Right forelimb (tissue), 1 donor: ENCODE measurements around the gene DRAM1.
"Not testable (repeated sequence)": the region's sequence is repeated elsewhere in the genome, so short reads cannot be mapped to it uniquely, and the experiment has no call there.

Source experiments
- DNase-seq: peaks from one replicate; pipeline ENCODE4 v3.0.0-alpha.2; 2018

The DRAM1 gene, protein sequence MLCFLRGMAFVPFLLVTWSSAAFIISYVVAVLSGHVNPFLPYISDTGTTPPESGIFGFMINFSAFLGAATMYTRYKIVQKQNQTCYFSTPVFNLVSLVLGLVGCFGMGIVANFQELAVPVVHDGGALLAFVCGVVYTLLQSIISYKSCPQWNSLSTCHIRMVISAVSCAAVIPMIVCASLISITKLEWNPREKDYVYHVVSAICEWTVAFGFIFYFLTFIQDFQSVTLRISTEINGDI

DNA sequence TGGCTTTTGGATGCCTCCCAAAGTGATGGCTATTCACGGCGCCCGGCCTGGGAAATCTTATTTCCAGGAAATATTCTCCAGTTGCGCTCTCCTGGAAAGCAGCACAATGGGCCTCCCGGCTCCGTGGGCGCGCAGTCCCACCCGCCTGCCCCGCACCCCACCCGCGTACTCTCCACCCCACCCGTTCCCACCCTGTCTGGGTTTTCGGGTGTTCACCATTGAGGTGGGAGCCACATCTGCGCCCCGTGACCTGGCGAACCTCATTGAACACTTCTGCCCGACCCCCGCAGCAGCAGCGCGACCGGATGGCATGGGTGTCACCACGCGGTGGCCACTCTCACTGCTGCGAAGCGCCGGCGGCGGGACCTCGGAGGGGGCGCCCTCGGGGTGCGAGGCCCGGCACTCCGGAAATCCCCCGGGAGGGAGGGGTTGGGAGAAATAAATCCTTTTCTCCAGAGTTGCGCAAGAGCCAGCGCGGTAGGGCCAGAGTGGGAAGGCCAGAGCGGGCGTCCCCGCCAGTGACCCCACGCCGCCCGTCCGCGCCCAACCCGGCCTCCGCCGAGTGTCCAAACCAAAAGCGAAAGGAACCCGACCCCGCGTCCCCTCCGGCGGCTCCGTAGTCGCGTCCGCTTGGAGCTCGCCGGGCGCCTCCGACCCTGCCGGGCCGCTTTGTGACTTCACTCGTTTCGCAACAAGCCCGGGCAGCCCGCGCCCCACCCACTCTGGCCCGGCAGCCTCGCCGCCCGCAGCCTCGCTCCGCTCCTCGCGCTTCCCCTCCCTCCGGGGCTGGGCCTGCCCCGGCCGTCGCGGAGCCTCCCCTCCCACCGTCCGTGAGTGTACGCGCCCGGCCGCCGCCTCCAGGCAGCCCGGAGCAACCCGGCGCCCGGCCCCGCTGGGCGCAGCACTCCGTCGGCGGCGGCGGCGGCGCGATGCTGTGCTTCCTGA is at the start of gene DRAM1:
DRAM1 (plus strand) TSS at position 720 of the 945 bp plus-strand sequence; CDS start at position 930, 210 bp downstream.
- DNase-seq: peak; percentile 88

DNA sequence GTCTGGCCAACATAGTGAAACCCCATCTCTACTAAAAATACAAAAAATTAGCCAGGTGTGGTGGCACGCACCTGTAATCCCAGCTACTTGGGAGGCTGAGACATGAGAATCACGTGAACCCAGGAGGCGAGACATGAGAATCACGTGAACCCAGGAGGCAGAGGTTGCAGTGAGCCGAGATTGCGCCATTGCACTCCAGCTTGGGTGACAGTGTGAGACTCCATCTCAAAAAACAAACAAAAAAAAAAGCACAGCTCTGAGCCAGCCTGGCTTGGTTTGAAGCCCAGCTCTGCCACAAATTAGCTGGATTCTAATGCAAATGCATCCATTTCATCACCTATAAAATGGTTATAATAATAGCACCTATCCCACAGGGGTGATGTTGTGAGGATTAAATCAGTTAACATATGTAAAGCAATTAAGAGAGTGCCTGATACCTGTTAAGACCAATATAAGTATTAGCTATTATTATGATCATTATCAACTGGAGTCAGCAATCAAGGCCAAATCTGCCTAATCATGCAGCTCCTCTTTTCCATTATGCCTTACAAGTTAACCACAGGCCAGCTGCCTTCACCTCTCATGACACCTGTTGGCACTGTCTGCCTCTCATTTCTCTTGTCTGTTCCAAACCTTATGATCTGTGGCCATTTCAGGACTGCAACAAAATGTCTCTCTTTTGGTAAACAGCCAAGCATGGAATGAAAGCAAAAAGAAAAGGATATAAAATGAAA is 48.8 kb upstream of the DRAM1 start:
- DNase-seq: no peak

DNA sequence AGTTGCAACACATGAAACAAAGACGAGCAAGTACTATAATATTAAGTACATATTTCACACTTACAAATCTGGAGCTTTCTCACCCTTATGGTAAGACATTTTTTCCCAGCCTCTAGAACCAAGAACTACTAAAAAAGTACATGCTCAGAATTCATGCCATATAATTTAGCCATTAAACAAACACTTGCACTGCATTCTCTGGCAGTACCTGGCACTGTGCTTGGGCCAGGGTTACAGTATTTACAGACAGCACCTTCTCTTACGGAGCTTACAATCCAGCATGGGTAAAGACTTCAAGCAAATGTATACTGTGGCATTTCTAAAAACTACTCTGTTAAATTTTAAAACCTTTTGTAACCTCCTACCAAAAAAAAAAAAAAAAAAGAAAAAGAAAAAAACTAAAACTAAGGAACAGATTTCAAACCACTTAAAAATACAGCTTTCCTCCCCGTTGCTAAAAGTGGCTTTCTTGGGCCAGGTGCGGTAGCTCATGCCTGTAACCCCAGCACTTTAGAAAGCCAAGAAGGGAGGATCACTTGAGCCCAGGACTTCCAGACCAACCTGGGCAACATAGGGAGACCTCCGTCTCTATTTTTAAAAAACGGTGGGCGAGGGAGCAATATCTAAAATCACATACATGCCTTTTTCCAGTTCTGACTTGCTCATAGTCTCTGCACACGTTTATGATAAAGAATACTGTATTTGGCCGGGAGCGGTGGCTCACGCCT is 47.6 kb upstream of the DRAM1 start:
- DNase-seq: no peak

DNA sequence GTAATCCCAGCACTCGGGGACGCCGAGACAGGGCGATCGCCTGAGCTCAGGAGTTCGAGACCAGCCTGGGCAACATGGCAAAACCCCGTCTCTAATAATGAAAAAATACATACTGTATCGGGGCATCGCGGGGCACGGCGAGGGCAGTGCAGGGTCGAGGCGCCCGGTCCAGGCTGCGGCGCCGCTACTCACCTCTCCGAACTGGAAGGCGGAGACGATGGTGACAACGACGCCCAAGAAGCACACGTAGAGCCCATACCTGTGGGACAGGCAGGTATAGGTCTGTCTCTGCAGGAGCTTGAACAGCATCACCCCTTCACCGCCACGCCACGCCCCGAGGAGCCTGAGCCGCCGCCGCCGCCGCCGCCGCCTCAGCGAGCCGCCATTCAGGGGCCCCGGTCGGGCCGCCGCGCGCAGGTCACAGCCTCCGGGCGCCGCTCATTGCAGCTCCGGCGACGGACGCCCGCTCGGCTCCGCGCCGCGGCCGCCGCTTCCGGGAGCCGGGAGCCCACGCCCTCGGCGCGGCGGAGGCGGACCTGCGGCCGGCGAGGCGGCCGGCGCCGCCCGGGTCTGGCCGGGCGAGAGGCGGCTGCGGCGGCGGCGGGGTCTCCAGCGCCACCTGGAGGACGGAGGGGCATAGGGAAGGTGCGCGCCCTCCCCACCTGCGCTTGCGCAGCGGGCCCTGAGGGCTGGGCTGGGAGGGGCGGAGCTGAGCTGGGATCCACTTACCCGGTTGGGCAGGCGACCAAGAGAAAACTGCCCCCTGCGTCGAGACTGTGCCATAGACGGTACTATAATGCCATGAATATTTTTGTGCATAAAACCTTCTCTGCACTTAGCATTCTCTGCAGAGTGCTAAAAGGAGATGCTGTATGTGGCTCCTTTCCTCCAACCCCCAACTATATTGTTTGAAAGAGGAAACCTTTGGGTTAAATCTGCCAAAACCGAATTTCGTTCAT is 46.7 kb upstream of the DRAM1 start, which contains the start of gene GNPTAB:
GNPTAB (minus strand) TSS at position 593 of the 959 bp plus-strand sequence; CDS start at position 309, 284 bp downstream.
- DNase-seq: peak; percentile 95

DNA sequence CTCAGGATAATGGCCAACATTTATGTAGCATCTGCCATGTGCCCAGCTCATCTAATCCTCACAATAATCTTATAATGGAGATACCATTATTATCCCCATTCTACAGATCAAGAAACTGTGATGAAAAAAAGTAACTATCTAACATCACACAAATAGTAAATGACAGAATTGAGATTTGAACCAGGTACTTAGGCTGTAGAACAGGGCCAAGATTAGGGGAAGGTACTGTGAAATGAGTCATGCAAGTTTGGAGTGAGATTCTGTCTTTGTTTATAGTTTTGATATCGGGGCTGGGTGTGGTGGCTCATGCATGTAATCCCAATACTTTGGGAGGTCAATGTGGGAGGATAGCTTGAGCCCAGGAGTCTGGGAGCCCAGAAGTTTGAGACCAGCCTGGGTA is 45.4 kb upstream of the DRAM1 start:
- DNase-seq: no peak

DNA sequence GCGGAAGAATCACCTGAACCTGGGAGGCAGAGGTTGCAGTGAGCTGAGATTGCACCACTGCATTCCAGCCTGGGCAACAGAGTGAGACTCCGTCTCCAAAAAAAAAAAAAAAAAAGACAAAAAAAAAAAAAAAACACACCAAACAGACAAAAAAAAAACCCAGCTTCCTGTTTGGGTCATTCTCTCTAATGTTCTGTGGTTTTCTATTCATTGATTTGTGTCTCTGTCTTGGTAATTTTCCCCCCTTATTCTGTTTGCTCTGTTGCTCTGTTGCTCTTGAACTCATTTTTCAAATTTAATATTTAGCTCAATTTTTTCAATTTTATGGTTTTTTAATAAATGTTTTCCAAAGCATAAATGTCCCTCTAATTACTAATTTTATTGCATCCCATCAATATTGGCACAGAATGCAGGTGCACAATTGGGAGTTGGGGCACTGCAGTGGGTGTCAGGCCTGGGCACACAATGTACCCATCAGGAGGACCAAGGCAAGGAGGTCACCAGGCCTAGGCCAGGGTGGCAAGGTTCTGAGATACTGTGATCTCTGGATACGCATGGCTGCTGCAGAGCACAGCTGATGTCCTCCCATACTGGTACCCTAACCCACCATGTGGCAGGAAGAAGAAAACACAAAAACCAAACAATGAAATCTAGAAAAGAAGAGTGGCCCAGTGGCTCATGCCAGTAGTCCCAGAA is 38.6 kb upstream of the DRAM1 start:
- DNase-seq: no peak

DNA sequence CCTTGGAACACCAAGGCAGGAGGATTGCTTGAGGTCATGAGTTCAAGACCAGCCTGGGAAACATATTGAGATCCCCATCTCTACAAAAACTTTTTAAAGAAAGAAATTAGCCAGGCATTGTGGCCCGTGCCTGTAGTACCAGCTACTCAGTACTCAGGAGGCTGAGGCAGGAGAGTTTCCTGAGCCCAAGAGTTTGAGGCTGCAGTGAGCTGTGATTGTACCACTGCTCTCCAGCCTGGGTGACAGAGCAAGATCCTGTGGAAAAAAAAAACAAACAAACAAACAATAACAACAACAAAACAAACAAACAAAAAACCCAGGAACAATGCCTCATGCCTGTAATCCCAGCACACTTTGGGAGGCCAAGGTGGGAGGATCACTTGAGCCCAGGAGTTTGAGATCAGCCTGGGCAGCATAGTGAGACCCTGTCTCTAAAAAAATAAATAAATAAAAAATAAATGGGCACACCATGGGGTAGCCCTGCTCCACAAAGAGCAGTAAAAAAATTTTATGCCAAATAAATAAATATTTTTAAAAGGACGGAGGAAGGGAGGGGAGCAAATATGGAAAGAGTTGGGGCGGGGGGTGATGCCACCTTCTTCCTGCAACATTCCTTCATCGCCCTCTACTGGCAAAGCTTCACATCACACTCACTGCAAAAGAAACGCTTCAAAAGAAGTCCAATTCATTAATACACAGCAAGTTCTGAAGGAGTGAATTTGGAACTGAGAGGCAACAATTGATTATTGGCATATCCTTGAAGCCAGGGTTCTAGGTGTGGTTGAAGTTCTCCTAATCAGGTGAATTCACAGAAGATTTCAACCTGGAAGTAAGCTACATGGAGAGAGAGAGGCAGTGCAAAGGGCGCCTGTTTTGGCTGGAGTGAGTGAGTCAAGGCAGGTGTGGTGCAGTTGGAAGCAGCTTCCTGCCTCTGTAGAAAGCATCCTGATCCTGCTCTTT is 37.8 kb upstream of the DRAM1 start:
- DNase-seq: peak; percentile 65

DNA sequence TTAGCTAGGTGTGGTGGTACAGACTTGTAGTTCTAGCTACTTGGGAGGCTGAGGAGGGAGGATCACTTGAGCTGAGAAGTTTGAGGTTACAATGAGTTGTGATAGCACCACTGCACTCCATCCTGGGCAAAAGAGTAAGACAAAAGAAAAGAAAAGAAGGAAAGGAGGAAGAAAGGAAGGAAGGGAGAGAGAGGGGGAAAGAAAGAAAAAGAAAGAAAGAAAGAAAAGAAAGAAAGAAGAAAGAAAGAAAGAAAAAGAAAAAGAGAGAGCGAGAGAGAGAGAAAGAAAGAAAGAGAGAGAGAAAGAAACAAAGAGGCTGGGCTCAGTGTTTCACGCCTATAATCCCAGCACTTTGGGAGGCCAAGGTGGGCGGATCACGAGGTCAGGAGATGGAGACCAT is 36.3 kb upstream of the DRAM1 start:
- no peak for DNase-seq

DNA sequence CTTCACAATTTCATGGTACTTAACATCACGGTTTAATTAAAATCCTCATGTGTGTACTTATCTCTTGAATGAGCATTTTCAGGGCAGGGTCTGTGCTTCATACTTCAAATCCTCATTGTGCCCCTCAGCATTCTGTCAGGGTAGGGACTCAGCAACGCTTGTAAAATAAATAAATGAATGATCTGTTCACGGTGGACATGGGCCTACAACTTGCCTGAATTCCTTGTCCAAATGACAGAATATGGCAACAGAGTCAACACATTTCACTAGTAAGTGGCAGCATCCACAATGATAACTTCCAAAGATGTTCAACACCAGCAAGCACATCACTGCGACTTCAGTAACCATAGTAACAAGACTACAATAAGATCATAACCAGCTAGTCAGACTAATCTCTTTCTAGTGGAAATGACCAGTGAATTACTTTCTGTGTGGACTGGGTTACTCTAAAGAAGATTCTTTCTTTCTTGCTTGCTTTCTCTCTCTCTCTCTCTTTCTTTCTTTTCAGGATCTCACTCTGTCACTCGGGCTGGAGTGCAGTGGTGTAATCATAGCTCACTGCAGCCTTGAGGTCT is 32.2 kb upstream of the DRAM1 start:
- DNase-seq: no peak

DNA sequence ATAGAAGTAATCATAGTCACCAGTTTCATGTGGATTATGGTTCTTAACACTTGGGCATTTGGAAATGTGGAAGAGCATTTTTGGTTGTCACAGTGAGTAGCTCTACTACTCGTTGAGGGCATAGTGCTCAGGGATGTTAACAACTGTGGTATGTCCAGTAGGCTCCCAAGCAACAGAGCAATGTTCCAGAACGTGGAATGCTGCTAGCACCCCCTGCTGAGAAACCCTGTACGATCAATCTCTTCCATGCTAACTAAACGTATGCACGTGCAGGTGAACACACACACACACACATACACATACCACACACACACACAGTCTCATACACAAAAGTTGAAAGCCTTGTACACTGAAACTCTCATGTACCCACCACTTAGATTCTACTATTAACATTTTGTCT is 30.1 kb upstream of the DRAM1 start:
- no peak for DNase-seq

DNA sequence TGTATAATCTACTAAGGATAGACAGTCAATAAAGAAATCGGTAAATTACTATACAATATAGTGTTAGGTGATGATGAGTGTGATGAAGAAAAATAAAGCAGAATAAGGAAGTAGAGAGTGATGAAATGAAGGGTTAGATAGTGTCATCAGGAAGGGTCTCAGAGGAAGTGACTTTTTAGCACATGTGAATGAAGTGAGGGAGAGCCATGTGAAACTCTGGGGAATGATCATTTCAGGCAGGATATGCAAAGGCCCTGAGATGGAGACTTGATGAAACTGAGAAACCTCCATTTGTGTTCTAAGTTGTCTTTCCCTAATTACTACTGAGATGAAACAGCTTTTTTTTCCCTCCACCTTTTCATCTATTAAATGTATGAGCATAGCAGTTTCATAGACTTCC is 27.2 kb upstream of the DRAM1 start:
- DNase-seq: no peak

DNA sequence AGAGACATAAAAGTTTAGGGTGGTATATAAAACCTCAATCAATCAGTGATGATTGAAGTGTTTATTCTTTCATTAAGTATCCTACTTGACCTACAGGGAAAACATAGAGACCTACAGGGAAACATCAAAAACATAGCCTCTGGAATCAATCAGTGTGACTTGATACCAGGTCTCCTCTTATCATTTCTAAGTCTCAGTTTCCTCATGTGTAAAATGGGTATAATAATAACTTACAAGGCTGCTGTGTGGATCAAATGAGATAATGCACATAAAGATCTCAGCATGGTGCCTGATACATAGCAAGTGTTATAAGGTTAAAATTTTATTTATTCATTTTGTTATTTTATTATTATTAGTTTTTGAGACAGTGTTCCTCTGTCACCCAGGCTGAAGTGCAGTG is 24.4 kb upstream of the DRAM1 start:
- DNase-seq: no peak

DNA sequence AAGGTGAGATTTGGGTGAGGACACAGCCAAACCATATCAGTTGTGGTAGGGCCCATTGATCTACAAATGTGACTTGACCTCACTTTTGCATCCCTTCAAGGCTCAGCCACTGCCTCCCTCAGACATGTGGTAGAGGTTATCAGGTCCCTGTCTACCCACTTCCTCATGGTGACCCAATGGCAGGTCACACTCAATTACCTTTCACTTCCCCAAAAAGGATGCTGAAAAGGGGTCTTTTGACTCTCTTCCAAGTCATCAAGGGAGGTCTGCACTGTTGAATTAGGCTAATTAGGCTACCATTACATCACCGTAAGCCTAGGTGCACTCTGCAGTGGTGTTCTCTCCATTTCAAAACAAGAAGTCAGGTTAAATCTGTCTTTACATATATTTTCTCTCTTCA is 22.6 kb upstream of the DRAM1 start:
- no peak for DNase-seq

DNA sequence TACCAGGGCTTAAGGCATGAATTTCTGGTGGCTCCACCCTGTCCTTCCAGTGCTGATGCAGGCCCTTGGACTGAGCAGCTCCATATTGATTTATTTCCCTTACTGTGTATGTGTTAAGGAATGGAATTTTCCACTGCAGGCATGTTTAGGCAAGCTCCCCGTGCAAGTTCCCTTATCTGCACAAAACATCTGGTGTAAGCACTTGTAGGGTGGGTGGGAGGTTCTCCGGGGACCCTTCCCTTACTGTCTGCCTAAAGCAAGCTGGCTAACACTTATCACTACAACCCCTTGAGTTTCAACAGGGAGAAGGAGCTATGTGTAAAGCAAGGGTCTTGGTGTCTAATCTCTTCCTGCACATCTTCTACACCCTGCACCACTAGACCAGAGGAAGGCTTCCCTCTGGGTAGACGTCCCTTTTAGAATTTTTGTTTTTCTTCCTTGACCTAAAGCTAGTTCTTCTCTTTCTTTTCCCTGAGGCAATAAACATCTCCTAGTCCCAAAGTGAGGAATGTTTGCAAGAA is 22.0 kb upstream of the DRAM1 start:
- no peak for DNase-seq

DNA sequence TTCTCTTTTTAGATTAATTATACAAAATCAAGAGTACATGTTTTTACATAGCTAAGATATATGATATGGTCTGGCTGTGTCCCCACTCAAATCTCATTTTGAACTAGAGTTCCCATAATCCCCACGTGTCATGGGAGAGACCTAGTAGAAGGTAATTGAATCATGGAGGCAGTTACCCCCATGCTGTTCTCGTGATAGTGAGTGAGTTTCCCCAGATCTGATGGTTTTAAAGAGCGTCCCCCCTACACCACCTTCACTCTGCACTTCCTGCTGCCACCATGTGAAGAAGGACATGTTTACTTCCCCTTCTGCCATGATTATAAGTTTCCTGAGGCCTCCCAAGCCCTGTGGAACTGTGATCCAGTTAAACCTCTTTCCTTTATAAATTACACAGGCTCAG is 21.4 kb upstream of the DRAM1 start:
- DNase-seq: no peak

DNA sequence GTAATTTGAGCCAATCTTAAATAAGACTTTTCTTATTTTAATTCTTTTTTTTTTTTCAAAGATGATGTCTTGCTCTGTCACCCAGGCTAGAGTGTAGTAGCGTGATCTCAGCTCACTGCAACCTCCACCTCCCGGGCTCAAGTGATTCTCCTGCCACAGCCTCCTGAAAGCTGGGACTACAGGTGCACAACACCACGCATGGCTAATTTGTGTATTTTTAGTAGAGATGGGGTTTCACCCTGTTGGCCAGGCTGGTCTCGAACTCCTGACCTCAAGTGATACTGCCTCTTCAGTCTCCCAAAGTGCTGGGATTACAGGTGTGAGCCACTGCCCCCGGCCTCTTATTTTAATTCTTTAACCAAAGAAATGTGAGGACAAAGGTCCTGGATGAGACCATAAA is 20.8 kb upstream of the DRAM1 start:
- DNase-seq: not testable (repeated sequence)

DNA sequence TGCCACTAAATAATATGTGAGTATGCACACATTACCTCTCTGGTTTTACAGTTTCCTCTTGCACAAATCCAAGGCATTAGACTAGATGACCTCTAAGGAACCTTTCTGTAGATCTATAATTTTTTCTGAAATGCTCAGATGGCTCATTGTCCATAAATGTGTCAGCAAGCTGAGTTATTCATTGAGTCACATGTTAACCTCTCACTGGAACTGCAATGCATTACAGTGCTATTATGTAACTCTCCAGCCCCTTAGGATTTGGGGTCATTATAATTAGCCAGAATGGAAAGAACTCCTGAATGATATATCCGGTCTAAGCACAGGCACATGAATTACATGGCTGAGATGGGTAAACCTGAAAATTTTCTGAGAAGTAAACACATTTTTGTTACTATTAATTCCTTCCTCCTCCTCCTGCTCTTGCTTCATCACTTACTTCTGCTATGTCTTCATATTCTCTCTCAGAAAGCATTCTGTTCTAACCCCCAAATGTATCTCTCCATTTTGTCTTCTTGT is 20.3 kb upstream of the DRAM1 start:
- no peak for DNase-seq

DNA sequence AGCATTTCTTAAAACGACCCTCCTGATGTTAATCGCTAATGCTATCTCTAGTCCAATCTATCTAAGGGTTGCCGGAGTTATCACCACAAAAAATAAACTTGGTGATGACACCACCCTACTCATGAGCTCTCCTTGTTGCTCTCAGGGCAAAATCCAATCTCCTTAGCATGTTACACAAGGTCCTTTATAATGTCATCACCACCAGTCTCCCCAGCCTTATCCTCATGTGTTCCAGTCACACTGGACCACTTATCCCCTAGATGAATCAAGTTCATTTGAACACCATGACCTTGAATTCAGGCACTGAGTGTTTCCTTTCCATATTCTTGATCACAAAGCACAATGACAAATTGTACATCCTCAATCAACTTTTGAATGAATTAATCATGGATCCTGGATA is 19.0 kb upstream of the DRAM1 start:
- DNase-seq: no peak
